CD8-positive, alpha-beta memory T cell (primary cell): ENCODE data around the gene LDLRAD4. TPM values are rescaled to one million over a fixed set of nuclear protein-coding genes. Genes with fewer than 3 reads are reported as not detected.

Source experiments
- CTCF ChIA-PET: fragments of 350-600 bp; sonication (Branson Sonifier 250); formaldehyde crosslinking; loops from one replicate; lab custom pipeline; 2021; ENCODE audit warnings: antibody characterized with exemption; lab: Charles Lee
- POLR2A ChIA-PET: fragments of 350-600 bp; sonication (Branson Sonifier 250); formaldehyde crosslinking; loops from one replicate; lab custom pipeline; 2021; ENCODE audit warnings: antibody characterized with exemption; lab: Charles Lee
- DNase-seq, 5 donors: peaks; one replicate each; pipeline versions ENCODE4 v3.0.0 to v3.0.0-alpha.2; 2020 to 2022; ENCODE audit warnings: mixed read lengths in 1 of 5
- H3K27ac ChIP-seq: one replicate; pipeline ENCODE4 v1.7.0; 2013; ENCODE audit warnings: low read depth, mild to moderate bottlenecking, low read length, moderate library complexity
- H3K27me3 ChIP-seq: 2 replicates; pipeline ENCODE4 v1.7.0; 2013; ENCODE audit warnings: low read length, mild to moderate bottlenecking; ENCODE audit not compliant: insufficient read depth, poor library complexity, severe bottlenecking
- H3K36me3 ChIP-seq: 2 replicates; pipeline ENCODE4 v1.7.0; 2013; ENCODE audit warnings: mild to moderate bottlenecking, low read length, moderate library complexity; ENCODE audit not compliant: insufficient read depth
- H3K4me1 ChIP-seq: 2 replicates; pipeline ENCODE4 v1.7.0; 2013; ENCODE audit warnings: mild to moderate bottlenecking, low read length, moderate library complexity; ENCODE audit not compliant: insufficient read depth
- H3K4me3 ChIP-seq: 2 replicates; pipeline ENCODE4 v1.7.0; 2013; ENCODE audit warnings: mild to moderate bottlenecking, low read length
- H3K9me3 ChIP-seq: 2 replicates; pipeline ENCODE4 v1.7.0; 2013; ENCODE audit warnings: mild to moderate bottlenecking, low read length
- H3K27ac Mint-ChIP-seq, 8 donors: one replicate each; pipeline ENCODE4 v1.8.0; 2020 to 2021; ENCODE audit warnings: mixed read lengths in 8 of 8, mild to moderate bottlenecking in 6 of 8, inconsistent platforms in 3 of 8, moderate library complexity in 3 of 8
- H3K27me3 Mint-ChIP-seq, 2 donors: one replicate each; pipeline ENCODE4 v1.8.0; 2020 to 2021; ENCODE audit warnings: mixed read lengths in 2 of 2, mild to moderate bottlenecking in 1 of 2, moderate library complexity in 1 of 2
- H3K36me3 Mint-ChIP-seq, 3 donors: one replicate each; pipeline ENCODE4 v1.8.0; 2020 to 2021; ENCODE audit warnings: mixed read lengths in 3 of 3, inconsistent platforms in 1 of 3, mild to moderate bottlenecking in 1 of 3
- H3K4me1 Mint-ChIP-seq, 3 donors: one replicate each; pipeline ENCODE4 v1.8.0; 2020 to 2021; ENCODE audit warnings: mixed read lengths in 3 of 3, inconsistent platforms in 1 of 3, mild to moderate bottlenecking in 1 of 3
- H3K4me3 Mint-ChIP-seq, 7 donors: one replicate each; pipeline ENCODE4 v1.8.0; 2020 to 2021; ENCODE audit warnings: mixed read lengths in 7 of 7, mild to moderate bottlenecking in 6 of 7, moderate library complexity in 4 of 7, inconsistent platforms in 2 of 7
- H3K9me3 Mint-ChIP-seq, 5 donors: one replicate each; pipeline ENCODE4 v1.8.0; 2020 to 2022; ENCODE audit warnings: mixed read lengths in 5 of 5, mild to moderate bottlenecking in 3 of 5, moderate library complexity in 2 of 5, inconsistent platforms in 1 of 5
- polyA plus RNA-seq: library from polyadenylated mRNA; unstranded; fragments of 300-500 nt; fragmentation: Illumina TruSeq; gene quantifications from one replicate; pipeline ENCODE4 v1.2.3, GENCODE V29; 2021
- total RNA-seq, 2 experiments: library from RNA; stranded (reverse); gene quantifications; one replicate each; pipeline ENCODE4 v1.2.3, GENCODE V29; 2021

LDLRAD4 gene
- total and polyA plus RNA-seq, 3 experiments from 2014 or later: 8.1 to 30.4 (median 27.3) TPM

DNA sequence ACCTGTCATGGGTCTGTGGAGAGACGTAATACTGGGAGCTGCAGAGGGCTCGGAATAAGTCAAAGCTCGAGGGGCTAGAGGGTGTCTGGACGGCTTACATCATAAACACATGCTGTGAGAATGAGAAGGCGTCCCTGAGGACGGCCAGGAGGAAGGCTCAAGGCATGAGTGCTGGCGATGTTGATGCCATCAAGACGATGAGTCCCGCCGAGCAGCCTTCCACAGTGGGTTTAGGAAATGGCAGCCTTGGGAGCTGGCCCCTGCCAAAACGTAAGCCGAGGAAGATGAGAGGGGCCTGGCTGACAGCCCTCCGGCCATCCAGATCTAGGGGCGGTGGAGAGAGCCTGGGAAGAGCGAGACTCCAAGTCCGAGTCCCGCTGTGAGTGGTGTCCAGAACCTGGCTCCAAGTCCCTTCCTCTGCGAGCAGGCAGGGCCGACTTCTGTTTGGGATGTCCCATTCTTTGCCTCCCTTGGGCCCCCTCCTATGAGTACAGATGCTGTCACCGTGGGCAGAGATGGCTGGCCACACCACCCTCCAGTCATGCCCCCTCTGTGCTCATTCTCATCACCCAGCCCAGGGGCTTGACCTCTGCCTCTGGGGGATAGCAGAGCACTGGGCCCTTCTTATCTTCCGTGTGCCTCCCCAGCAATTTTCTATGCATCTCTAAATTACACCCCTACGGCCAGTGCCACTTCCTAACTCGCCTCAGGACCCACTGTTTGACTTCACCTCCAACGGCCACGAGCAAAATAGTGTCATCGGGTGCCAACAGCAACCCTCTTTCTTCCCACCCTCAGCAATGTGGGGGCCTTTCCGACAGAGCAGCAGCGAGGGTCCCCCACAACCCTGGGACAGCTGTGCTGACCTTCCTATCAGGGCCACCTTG lies 332.1 kb downstream of the LDLRAD4 start:
- Mint-ChIP-seq H3K4me3 (no peak overlapping the region), H3K4me1 (no peaks in the 10 kb centered on the region), H3K27ac (peak overlapping the region in 1 of 8 donors; percentile 17), H3K36me3 (peaks cover 0 to 6% (median 5%) of the 10 kb centered on the region in 3 donors), H3K9me3 (no peaks in the 10 kb centered on the region), H3K27me3 (no peaks in the 10 kb centered on the region)
- Histone ChIP-seq H3K4me1 (no peaks in the 10 kb centered on the region), H3K27ac (no peak overlapping the region), H3K9me3 (no peaks in the 10 kb centered on the region), H3K36me3 (no peaks in the 10 kb centered on the region), H3K27me3 (no peaks in the 10 kb centered on the region), H3K4me3 (no peak overlapping the region)
- no peak for DNase-seq
- ChIA-PET POLR2A (no interaction called here), CTCF (interaction anchor here (1.2 to 2.3 kb wide), 2 partner anchors 7 to 37 kb away, joined by 3 to 8 read pairs; no protein-coding TSS in a partner anchor)

DNA sequence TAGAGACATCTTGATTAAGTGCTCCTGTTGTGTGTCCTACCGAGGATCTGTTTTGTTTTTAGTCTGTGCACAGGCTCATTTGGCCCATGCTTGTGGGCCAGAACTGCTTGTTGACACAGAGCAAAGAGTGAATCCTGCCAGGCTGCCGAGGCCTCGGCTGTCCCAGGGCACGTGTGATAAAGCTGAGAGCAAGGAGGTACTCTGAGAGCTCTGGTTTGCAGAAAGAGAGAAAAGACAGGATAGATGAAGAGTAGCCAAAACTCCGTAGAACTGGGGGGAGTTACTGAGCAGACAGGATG lies 332.7 kb downstream of the LDLRAD4 start:
- Mint-ChIP-seq H3K27ac (no peak overlapping the region), H3K36me3 (peaks cover 0 to 6% (median 5%) of the 10 kb centered on the region in 3 donors), H3K27me3 (no peaks in the 10 kb centered on the region), H3K4me3 (no peak overlapping the region), H3K4me1 (no peaks in the 10 kb centered on the region), H3K9me3 (no peaks in the 10 kb centered on the region)
- Histone ChIP-seq H3K36me3 (no peaks in the 10 kb centered on the region), H3K4me1 (no peaks in the 10 kb centered on the region), H3K27ac (no peak overlapping the region), H3K27me3 (no peaks in the 10 kb centered on the region), H3K9me3 (no peaks in the 10 kb centered on the region), H3K4me3 (no peak overlapping the region)
- DNase-seq: no peak
- CTCF ChIA-PET: interaction anchor here (1.0 to 1.2 kb wide), 2 partner anchors 37 to 64 kb away, joined by 3 read pairs; no protein-coding TSS in a partner anchor
- POLR2A ChIA-PET: no interaction called here

DNA sequence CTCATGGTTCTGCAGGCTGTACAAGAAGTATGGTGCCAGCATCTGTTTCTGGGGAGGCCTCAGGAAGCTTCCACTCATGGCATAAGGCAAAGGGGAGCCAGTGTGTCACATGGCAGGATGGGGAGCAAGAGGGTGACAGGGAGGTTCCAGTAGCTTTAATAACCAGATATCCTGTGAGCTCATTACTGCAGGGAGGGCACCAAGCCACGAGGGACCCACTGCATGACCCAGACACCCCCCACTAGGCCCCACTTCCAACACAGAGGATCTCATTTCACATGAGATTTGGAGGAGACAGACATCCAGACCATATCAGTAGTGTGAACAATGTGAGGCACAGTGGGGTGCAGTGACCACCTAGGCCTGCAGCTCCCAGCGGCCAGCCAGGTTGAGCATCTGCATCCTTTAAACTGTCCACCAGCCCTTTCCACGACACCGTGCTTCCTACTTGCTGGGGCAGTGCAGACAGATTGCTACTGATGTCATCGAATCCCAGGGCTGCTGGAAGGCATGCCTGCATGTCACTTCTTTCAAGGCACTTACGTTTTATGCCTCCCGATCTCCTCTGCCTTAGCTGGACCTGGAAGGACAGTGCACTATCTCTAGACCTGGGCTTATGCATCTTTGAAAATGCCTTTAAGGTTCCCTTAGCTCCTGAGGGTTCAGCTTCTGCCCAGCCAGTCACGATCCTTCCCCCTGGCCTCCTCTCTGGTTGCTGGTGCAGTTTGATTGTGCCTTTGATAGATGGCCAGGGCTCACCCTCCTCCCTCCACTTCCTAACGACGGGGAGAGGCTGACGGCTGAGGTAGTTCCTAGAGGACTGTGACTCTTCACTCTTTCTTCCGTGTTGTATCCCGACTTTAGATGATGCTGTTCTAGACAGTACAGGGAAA lies 333.5 kb downstream of the LDLRAD4 start:
- CTCF ChIA-PET: interaction anchor here (1.0 to 1.2 kb wide), 2 partner anchors 36 to 63 kb away, joined by 3 read pairs; no protein-coding TSS in a partner anchor

GRCh38 chr18:13553449-13553848 lies 334.9 kb downstream of the LDLRAD4 start:
- Histone ChIP-seq H3K27ac (no peak overlapping the region), H3K4me3 (no peak overlapping the region), H3K9me3 (no peaks in the 10 kb centered on the region), H3K4me1 (no peaks in the 10 kb centered on the region), H3K36me3 (no peaks in the 10 kb centered on the region), H3K27me3 (no peaks in the 10 kb centered on the region)
- H3K36me3 Mint-ChIP-seq: peaks cover 0 to 6% (median 5%) of the 10 kb centered on the region in 3 donors
- DNase-seq: no peak
- peaks cover 3 to 5% (median 4%) of the 10 kb centered on the region in 3 donors for H3K4me1 Mint-ChIP-seq
- H3K4me3 Mint-ChIP-seq: no peak overlapping the region
- no peaks in the 10 kb centered on the region for H3K27me3 Mint-ChIP-seq
- no peak overlapping the region for H3K27ac Mint-ChIP-seq
- CTCF ChIA-PET: no interaction called here
- POLR2A ChIA-PET: no interaction called here
- H3K9me3 Mint-ChIP-seq: no peaks in the 10 kb centered on the region

More for the DNA sequence above, 333.5 kb downstream of the LDLRAD4 start:
- Histone ChIP-seq H3K36me3 (no peaks in the 10 kb centered on the region), H3K27me3 (no peaks in the 10 kb centered on the region), H3K9me3 (no peaks in the 10 kb centered on the region), H3K27ac (no peak overlapping the region), H3K4me1 (no peaks in the 10 kb centered on the region), H3K4me3 (no peak overlapping the region)
- peaks cover 0 to 6% (median 5%) of the 10 kb centered on the region in 3 donors for H3K36me3 Mint-ChIP-seq
- no peaks in the 10 kb centered on the region for H3K9me3 Mint-ChIP-seq
- POLR2A ChIA-PET: no interaction called here
- DNase-seq: no peak
- H3K4me3 Mint-ChIP-seq: no peak overlapping the region
- no peaks in the 10 kb centered on the region for H3K4me1 Mint-ChIP-seq
- H3K27ac Mint-ChIP-seq: peak overlapping the region in 1 of 8 donors; percentile 69
- H3K27me3 Mint-ChIP-seq: no peaks in the 10 kb centered on the region

DNA sequence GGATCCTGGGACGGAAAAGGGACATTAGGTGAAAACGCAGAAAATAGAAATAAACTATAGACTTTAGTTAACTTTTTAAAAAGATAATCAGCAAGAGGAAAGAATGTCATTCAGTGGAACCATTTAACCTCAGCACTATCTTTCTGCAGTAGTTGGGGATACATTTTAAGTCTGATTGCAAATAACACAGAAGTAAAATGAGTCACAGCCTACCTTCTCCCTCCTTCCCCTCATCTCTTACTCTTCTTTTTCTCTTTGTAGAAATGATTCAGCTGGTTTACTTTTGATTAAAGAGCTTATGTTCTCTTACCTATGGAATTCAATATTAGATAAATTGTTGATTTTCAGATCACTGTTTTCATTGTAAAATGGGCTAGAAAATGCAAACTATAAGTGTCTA lies 336.6 kb downstream of the LDLRAD4 start:
- Mint-ChIP-seq H3K36me3 (peaks cover 0 to 2% (median 1%) of the 10 kb centered on the region in 3 donors), H3K9me3 (no peaks in the 10 kb centered on the region), H3K27me3 (no peaks in the 10 kb centered on the region), H3K4me1 (peaks cover 3 to 5% (median 4%) of the 10 kb centered on the region in 3 donors), H3K27ac (no peak overlapping the region), H3K4me3 (no peak overlapping the region)
- no peak for DNase-seq
- CTCF ChIA-PET: no interaction called here
- Histone ChIP-seq H3K36me3 (no peaks in the 10 kb centered on the region), H3K4me3 (no peak overlapping the region), H3K4me1 (no peaks in the 10 kb centered on the region), H3K27me3 (no peaks in the 10 kb centered on the region), H3K9me3 (no peaks in the 10 kb centered on the region), H3K27ac (no peak overlapping the region)
- POLR2A ChIA-PET: no interaction called here

DNA sequence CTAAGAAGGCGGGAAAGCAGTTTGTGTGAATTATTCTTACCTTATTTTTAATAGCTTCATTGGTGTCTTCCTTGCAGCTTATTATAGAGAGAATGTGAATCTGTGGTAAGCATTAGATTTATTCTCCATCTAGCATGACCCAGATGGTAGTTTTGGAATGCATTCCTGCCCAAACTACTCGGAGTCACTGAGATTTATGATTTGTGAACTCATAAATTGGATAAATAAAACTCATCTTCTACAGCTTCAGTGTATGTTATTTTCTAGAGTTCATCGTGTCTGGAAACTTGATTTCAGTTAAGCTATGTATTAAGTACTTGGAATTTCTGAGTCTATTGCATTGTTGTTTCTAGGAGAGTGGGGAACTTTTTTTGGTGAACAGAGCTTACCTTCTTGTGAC lies 337.3 kb downstream of the LDLRAD4 start:
- no peaks in the 10 kb centered on the region for H3K27me3 ChIP-seq
- Mint-ChIP-seq H3K4me3 (no peak overlapping the region), H3K4me1 (peaks cover 3 to 5% (median 4%) of the 10 kb centered on the region in 3 donors), H3K27ac (no peak overlapping the region), H3K36me3 (no peaks in the 10 kb centered on the region), H3K27me3 (no peaks in the 10 kb centered on the region), H3K9me3 (no peaks in the 10 kb centered on the region)
- H3K36me3 ChIP-seq: no peaks in the 10 kb centered on the region
- no peak for DNase-seq
- ChIA-PET POLR2A (no interaction called here), CTCF (interaction anchor here (0.7 kb wide), 1 partner anchor 11 kb away, joined by 4 read pairs; no protein-coding TSS in a partner anchor)
- no peak overlapping the region for H3K4me3 ChIP-seq
- no peaks in the 10 kb centered on the region for H3K9me3 ChIP-seq
- no peak overlapping the region for H3K27ac ChIP-seq
- H3K4me1 ChIP-seq: no peaks in the 10 kb centered on the region

DNA sequence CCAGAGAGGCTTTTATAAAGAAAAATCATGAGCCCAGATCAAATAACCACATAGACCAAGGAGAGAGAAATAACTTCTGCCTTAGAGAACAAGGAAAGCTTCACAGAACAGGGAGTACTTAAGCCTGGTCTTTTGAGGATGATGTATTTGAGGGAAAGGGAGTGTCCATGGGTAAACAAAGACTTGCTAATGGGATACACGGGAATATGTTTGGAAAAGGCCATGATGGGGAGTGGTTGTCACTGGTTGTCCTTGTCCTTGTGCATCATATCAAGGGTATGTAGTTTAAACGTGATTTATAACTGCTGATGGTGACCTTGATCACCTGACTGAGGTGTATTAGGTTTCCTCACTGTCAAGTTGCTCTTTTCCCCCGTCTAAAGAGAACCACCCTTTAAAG lies 337.9 kb downstream of the LDLRAD4 start:
- ChIA-PET CTCF (interaction anchor here (1.6 to 2.6 kb wide), 4 partner anchors 7 to 76 kb away, joined by 4 to 28 read pairs (median 6); no protein-coding TSS in a partner anchor), POLR2A (no interaction called here)
- H3K4me1 Mint-ChIP-seq: peaks cover 4 to 8% (median 6%) of the 10 kb centered on the region in 3 donors
- no peaks in the 10 kb centered on the region for H3K36me3 Mint-ChIP-seq
- no peaks in the 10 kb centered on the region for H3K9me3 Mint-ChIP-seq
- no peaks in the 10 kb centered on the region for H3K9me3 ChIP-seq
- no peaks in the 10 kb centered on the region for H3K27me3 ChIP-seq
- no peak overlapping the region for H3K4me3 Mint-ChIP-seq
- no peaks in the 10 kb centered on the region for H3K36me3 ChIP-seq
- no peaks in the 10 kb centered on the region for H3K27me3 Mint-ChIP-seq
- H3K4me1 ChIP-seq: no peaks in the 10 kb centered on the region
- DNase-seq: no peak
- peak overlapping the region in 1 of 8 donors; percentile 4 for H3K27ac Mint-ChIP-seq
- H3K27ac ChIP-seq: no peak overlapping the region
- no peak overlapping the region for H3K4me3 ChIP-seq
